ENCODE data around the gene HRAS.

The HRAS gene

GRCh38 chr11:492427-493226, 42.7 kb downstream of the HRAS start:
- H3K4me3 ChIP-seq (ENCODE audit: low read length, poor library complexity, severe bottlenecking) = no peak overlapping the region
- H4K20me1 ChIP-seq (ENCODE audit: insufficient read depth, low read length, poor library complexity, severe bottlenecking) = no peaks in the 10 kb centered on the region
- H2AFZ ChIP-seq (ENCODE audit: low read length) = no peak overlapping the region
- H3K9me3 ChIP-seq (ENCODE audit: insufficient read depth, low read depth, low read length) = no peaks in the 10 kb centered on the region
- H3K4me2 ChIP-seq (ENCODE audit: low read depth, low read length, poor library complexity, severe bottlenecking) = no peak overlapping the region
- no peaks in the 10 kb centered on the region for H3K4me1 ChIP-seq (ENCODE audit: insufficient read depth, low read length, poor library complexity, severe bottlenecking)
- H3K9me2 ChIP-seq (replicated peaks; ENCODE audit: low read depth, low read length) = no peaks in the 10 kb centered on the region
- no peaks in the 10 kb centered on the region for H3F3A ChIP-seq (ENCODE audit: low read depth)
- H3K9ac ChIP-seq (ENCODE audit: low read depth, low read length, poor library complexity, severe bottlenecking) = no peak overlapping the region
- TF ChIP-seq EZH2phosphoT487 (IDR thresholded peaks at IDR 0.05; ENCODE audit: borderline replicate concordance) (no peak), CTCF (conservative IDR thresholded peaks at IDR 0.05; ENCODE audit: low read length) (no peak)
- H3K36me3 ChIP-seq (ENCODE audit: insufficient read depth, low read length) = peaks cover 29% of the 10 kb centered on the region; the same call in 1 of the 2 replicates
- H3K79me2 ChIP-seq (ENCODE audit: insufficient read depth, low read length) = no peaks in the 10 kb centered on the region
- no peaks in the 10 kb centered on the region for H3K27me3 ChIP-seq (ENCODE audit: insufficient read depth, low read length, poor library complexity, severe bottlenecking)

DNA sequence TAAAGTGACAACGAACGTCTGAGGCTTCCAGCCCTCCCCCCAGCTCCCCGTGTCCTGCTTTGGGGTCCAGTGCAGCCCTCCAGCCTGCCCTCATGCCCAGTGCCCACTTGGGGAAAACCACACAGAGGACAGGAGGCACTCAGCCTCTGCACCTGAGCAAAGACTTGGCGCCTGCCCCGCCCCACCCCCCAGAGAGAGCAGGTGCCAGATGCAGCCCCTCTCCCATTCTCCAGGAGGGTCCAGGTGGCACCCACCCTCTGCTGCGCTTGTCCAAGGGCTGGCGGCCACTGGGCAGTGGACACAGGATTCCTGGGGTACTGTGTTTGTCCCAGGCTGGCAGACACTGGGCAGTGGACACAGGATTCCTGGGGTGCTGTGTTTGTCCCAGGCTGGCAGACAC, 44.0 kb downstream of the HRAS start:
- H3K9me3 ChIP-seq (ENCODE audit: insufficient read depth, low read depth, low read length) = no peaks in the 10 kb centered on the region
- H3K4me2 ChIP-seq (ENCODE audit: low read depth, low read length, poor library complexity, severe bottlenecking) = no peak overlapping the region
- no peak overlapping the region for H2AFZ ChIP-seq (ENCODE audit: low read length)
- H3F3A ChIP-seq (ENCODE audit: low read depth) = no peaks in the 10 kb centered on the region
- H3K9me2 ChIP-seq (replicated peaks; ENCODE audit: low read depth, low read length) = no peaks in the 10 kb centered on the region
- H4K20me1 ChIP-seq (ENCODE audit: insufficient read depth, low read length, poor library complexity, severe bottlenecking) = no peaks in the 10 kb centered on the region
- H3K79me2 ChIP-seq (ENCODE audit: insufficient read depth, low read length) = no peaks in the 10 kb centered on the region
- H3K36me3 ChIP-seq (ENCODE audit: insufficient read depth, low read length) = peaks cover 21% of the 10 kb centered on the region; the same call in 1 of the 2 replicates
- H3K9ac ChIP-seq (ENCODE audit: low read depth, low read length, poor library complexity, severe bottlenecking) = no peak overlapping the region
- no peak for TF ChIP-seq EZH2phosphoT487 (IDR thresholded peaks at IDR 0.05; ENCODE audit: borderline replicate concordance)
- TF ChIP-seq CTCF (conservative IDR thresholded peaks at IDR 0.05; ENCODE audit: low read length) = no peak
- no peak overlapping the region for H3K4me3 ChIP-seq (ENCODE audit: low read length, poor library complexity, severe bottlenecking)
- no peaks in the 10 kb centered on the region for H3K4me1 ChIP-seq (ENCODE audit: insufficient read depth, low read length, poor library complexity, severe bottlenecking)
- no peaks in the 10 kb centered on the region for H3K27me3 ChIP-seq (ENCODE audit: insufficient read depth, low read length, poor library complexity, severe bottlenecking)

DNA sequence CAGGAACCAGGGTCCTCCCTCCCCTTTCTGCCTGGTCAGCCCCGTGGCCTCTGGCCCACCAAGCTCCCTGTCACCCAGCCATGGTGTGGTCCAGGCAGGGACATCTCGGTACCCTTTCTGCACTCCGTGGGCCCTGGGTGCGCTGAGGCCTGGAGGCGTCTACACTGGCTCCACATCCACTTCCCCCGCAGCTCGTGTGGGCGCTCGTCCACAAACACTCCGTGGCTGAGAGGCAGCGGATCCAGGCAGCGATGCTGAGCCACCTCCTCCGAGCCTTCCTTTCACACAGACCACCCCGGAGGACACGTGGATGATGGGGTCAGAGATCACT, 44.5 kb downstream of the HRAS start:
- TF ChIP-seq EZH2phosphoT487 (IDR thresholded peaks at IDR 0.05; ENCODE audit: borderline replicate concordance) (no peak), CTCF (conservative IDR thresholded peaks at IDR 0.05; ENCODE audit: low read length) (no peak)
- Histone ChIP-seq H2AFZ (ENCODE audit: low read length) (no peak overlapping the region), H4K20me1 (ENCODE audit: insufficient read depth, low read length, poor library complexity, severe bottlenecking) (no peaks in the 10 kb centered on the region), H3K4me2 (ENCODE audit: low read depth, low read length, poor library complexity, severe bottlenecking) (no peak overlapping the region), H3K79me2 (ENCODE audit: insufficient read depth, low read length) (no peaks in the 10 kb centered on the region), H3K27me3 (ENCODE audit: insufficient read depth, low read length, poor library complexity, severe bottlenecking) (no peaks in the 10 kb centered on the region), H3K36me3 (ENCODE audit: insufficient read depth, low read length) (peaks cover 21% of the 10 kb centered on the region; the same call in 1 of the 2 replicates), H3K4me1 (ENCODE audit: insufficient read depth, low read length, poor library complexity, severe bottlenecking) (no peaks in the 10 kb centered on the region), H3K9ac (ENCODE audit: low read depth, low read length, poor library complexity, severe bottlenecking) (no peak overlapping the region), H3K9me2 (replicated peaks; ENCODE audit: low read depth, low read length) (no peaks in the 10 kb centered on the region), H3F3A (ENCODE audit: low read depth) (no peaks in the 10 kb centered on the region), H3K9me3 (ENCODE audit: insufficient read depth, low read depth, low read length) (no peaks in the 10 kb centered on the region), H3K4me3 (ENCODE audit: low read length, poor library complexity, severe bottlenecking) (no peak overlapping the region)
